Endothelial cell of coronary artery (primary cell): Measurements from ENCODE around the gene CUX1. TPM values are rescaled to one million over a fixed set of nuclear protein-coding genes. Genes with fewer than 3 reads are reported as not detected.

Experiments
- total RNA-seq: library from RNA; depleted of rRNA; stranded (reverse); fragments of >200 nt; gene quantifications from 2 replicates; pipeline ENCODE4 v1.2.3, GENCODE V29; 2014

CUX1 gene, protein sequence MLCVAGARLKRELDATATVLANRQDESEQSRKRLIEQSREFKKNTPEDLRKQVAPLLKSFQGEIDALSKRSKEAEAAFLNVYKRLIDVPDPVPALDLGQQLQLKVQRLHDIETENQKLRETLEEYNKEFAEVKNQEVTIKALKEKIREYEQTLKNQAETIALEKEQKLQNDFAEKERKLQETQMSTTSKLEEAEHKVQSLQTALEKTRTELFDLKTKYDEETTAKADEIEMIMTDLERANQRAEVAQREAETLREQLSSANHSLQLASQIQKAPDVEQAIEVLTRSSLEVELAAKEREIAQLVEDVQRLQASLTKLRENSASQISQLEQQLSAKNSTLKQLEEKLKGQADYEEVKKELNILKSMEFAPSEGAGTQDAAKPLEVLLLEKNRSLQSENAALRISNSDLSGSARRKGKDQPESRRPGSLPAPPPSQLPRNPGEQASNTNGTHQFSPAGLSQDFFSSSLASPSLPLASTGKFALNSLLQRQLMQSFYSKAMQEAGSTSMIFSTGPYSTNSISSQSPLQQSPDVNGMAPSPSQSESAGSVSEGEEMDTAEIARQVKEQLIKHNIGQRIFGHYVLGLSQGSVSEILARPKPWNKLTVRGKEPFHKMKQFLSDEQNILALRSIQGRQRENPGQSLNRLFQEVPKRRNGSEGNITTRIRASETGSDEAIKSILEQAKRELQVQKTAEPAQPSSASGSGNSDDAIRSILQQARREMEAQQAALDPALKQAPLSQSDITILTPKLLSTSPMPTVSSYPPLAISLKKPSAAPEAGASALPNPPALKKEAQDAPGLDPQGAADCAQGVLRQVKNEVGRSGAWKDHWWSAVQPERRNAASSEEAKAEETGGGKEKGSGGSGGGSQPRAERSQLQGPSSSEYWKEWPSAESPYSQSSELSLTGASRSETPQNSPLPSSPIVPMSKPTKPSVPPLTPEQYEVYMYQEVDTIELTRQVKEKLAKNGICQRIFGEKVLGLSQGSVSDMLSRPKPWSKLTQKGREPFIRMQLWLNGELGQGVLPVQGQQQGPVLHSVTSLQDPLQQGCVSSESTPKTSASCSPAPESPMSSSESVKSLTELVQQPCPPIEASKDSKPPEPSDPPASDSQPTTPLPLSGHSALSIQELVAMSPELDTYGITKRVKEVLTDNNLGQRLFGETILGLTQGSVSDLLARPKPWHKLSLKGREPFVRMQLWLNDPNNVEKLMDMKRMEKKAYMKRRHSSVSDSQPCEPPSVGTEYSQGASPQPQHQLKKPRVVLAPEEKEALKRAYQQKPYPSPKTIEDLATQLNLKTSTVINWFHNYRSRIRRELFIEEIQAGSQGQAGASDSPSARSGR (N-terminal part only)
- total RNA-seq = 22.0 and 45.4 TPM in 2 replicates

DNA sequence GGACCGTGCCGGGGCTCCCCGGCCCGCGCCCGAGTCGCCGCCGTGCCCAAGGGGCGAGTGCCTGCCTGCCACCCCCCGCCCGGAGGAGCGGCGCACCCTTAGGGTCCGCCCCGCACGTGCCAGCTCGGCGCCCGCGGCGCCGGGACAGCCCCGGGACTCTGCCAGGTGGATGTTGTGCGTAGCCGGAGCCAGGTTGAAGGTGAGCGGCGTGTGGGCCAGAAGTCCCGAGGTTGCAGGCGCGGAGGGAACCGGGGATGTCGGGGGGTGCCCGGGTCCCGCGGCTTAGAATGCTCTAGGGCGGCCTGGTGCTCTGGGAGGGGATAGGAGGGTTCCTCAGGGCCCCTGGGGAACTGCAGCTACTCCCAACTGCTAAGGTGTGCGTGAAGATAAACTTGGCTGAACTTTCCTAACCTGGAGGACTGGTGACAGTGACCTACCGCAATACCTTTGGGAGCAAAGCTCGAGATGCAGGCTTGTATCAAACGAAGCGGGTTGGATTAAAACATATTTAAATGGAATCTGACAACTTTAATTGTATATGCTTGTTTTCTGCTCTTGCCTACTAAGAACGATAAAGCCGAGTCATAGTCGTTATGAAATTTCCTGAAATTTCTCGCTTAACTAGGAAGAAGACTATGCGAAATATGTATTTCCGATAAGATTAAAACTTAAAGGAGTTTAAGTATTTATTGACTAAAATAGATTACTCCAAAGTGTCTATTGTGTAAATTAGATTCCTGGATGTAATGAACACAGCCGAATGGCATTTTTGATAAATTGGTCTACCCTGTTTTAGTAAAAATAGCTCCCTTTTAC is at the start of gene CUX1:
TSS of gene CUX1 (plus strand) at position 156 of the 816 bp plus-strand sequence. CDS start at position 170, 14 bp downstream.

DNA sequence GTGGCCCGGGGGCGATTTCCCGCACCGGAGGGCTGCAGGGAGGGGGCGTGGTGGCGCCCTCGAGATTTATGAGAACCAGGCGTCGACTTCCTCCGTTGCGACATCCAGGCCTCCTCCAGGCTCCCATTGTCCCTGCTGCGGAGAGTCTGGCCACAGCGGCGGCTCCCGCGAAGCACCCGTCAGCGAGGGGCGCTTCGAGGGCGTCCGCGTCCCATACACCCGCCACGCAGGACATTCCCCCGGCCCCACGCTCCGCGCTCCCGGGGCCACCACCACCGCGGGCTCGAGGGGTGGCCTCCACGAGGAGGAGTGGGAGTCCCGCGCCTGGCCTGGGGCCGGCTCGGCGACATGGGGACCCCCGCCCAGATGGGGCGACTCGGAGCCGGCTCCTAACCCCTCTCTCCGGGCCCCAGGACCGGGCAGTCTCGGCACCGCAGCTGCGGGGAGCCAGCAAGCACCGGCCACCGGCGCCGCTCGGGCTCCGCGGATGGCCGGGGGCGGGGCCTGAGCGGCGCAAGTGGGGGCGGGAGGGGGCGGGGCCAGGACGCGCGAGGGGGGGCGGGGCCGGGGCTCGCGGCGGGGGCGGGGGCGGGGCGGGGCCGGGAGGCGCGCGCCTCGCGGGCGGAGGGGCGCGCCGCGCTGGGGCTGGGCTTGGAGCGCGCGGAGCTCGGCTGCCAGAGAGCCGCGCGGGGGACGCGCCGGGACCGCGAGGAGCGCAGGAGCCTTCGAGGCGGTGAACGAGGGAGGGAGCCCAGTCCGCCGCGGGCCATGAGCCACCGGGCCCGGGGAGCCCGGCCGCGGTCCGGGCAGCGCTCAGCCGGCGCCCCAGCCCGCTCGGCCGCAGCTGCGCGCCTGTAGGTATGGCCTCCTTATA is 469.0 kb downstream of the CUX1 start, which contains the start of gene SH2B2:
TSS of gene SH2B2 (plus strand) at position 632 of the 874 bp plus-strand sequence. CDS start 13,683 bp downstream, outside the sequence.

Other genes starting within 250 kb of the CUX1 start
- gene MYL10, start 188.3 kb upstream of the CUX1 start, total RNA-seq = not detected in 2 replicates